Measurements from ENCODE around the gene ARMS2.

- TF ChIP-seq CTCF (IDR thresholded peaks at IDR 0.05; ENCODE audit: low read length) = no peak
- TF ChIP-seq EZH2 (IDR thresholded peaks at IDR 0.05; ENCODE audit: borderline replicate concordance, low read length) = no peak
Measured at GRCh38 chr10:122468307-122468925, 14.0 kb downstream of the ARMS2 start.

Data from OCI-LY1 (cell line).